ENCODE measurements around the gene AKNAD1.
"Not testable (repeated sequence)": the region's sequence is repeated elsewhere in the genome, so short reads cannot be mapped to it uniquely, and the experiment has no call there.

Gene AKNAD1, protein sequence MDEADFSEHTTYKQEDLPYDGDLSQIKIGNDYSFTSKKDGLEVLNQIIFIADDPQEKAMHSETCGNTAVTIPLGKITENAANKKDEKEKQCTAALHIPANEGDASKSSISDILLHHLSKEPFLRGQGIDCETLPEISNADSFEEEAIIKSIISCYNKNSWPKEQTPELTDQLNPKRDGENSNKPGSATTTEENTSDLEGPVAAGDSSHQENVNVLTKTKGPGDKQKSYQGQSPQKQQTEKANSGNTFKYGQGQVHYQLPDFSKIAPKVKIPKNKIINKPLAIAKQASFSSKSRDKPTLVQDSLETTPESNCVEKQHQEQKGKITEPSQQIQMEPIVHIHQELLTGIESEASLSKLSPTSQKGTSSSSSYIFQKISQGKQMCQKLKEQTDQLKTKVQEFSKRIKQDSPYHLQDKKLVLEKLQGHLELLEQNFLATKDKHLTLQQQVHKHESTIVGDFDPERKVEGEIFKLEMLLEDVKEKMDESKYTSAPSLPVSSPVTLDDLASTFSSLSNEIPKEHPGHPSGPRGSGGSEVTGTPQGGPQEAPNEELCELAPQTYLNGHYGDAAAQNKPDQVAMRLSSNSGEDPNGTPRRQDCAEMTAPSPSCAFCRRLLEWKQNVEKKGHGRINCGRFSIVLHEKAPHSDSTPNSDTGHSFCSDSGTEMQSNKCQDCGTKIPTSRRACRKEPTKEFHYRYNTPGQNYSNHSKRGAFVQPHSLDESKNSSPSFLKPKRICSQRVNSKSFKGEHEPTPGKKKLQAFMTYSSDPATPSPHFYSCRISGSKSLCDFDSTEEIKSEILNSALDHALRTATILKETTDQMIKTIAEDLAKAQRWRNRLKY

GRCh38 chr1:108856994-108857393 is at the start of gene AKNAD1:
AKNAD1 (minus strand) TSS chr1:108857094; CDS start chr1:108852664, 4,430 bp downstream.
- no peak for DNase-seq (ENCODE audit: insufficient read length, low spot score)
- no peak for FAIRE-seq

DNA sequence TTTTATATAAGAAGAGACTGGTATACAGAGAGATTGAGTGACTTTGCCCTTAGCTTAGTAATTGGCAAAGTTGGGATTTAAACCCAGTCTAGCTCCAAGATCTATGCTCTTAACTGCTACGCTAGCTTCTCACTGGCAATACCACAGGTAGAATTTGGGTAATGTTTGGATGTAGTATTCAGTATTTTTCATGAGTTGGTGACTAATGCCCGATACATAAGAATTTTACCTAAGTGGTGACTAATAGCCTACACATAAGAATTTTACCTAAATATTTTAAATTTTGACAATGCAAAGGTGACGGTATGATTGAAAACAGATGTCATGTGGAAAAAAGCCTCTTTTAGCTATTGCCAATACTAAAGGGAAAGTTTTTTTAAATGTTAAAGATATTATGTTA is 44.2 kb upstream of the AKNAD1 start:
- no peak for DNase-seq (ENCODE audit: insufficient read length, low spot score)
- FAIRE-seq: no peak

DNA sequence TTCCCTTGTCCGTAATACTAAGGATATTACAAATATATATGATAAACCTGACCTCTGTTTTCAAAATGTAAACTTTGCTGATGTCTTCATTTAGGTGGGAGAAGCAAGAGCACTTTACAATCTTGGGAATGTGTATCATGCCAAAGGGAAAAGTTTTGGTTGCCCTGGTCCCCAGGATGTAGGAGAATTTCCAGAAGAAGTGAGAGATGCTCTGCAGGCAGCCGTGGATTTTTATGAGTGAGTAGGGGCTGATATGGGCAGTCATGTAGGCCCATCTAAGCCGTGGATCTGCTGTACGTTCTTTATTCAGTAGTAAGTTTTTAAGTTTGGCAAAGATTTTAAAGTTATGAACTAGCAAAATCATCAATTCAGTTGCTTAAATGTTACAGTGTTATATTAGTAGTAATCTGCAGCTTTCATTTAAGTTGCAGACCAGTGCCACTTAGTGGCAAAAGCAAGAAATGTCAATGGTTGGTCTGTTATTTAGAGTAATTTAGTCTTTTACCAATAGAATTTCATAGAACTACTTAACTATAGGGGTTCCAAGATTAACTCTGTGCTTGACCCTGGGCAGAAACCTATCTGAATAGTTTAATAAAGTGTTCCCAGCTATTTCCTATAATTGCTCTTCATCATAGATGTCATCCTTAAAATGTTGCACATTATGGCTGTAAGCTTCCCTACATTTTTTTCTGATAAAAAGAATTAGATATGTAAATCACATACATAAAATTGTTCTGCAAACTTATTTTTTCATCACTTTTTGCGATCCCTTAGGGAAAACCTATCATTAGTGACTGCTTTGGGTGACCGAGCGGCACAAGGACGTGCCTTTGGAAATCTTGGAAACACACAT is 41.2 kb upstream of the AKNAD1 start:
- DNase-seq (ENCODE audit: insufficient read length, low spot score): peak; percentile 4
- peak; percentile 65 for FAIRE-seq

DNA sequence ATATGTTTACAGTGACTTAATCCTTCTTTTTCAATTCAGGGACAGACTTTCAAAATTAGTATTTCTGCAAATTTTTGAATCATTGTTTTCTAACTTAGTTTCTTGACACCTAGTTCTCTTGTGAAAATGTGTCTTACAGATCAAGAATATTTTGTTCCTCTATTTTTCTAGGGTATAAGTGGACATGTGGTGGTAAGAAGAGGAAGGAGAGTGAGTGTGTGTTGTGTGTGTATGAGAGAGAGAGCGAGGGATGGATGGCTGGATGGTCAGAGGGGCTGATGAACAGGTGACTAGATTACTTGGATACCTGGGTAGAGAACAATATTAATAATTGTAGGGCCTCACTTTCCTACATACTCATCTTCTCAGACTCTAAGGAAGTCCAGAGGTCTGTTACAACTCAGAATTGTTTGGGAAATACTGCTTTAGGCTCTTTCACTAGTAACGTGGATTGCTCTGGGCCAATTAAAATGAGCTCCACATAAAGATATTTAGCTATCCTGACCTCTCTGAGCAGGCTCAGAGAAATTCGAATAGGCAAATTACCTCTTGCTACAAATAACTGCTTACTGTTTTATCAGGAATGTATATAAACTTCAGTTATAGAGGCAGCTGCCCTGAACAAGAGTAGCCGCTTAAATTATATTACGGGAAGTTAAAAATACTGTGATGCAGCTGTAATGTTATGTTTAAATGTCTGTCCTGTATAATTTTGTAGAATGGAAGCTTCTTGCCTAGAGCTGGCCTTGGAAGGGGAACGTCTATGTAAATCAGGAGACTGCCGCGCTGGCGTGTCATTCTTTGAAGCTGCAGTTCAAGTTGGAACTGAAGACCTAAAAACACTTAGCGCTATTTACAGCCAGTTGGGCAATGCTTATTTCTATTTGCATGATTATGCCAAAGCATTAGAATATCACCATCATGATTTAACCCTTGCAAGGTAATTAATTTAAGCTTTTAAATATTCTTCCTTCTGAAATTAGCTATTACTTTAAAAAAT is 39.6 kb upstream of the AKNAD1 start:
- no peak for DNase-seq (ENCODE audit: insufficient read length, low spot score)
- no peak for FAIRE-seq

GRCh38 chr1:108893141-108893530 is 36.2 kb upstream of the AKNAD1 start:
- FAIRE-seq: no peak
- no peak for DNase-seq (ENCODE audit: insufficient read length, low spot score)

GRCh38 chr1:108892356-108893140 is 35.7 kb upstream of the AKNAD1 start:
- FAIRE-seq (no peak), DNase-seq (ENCODE audit: insufficient read length, low spot score) (no peak)

DNA sequence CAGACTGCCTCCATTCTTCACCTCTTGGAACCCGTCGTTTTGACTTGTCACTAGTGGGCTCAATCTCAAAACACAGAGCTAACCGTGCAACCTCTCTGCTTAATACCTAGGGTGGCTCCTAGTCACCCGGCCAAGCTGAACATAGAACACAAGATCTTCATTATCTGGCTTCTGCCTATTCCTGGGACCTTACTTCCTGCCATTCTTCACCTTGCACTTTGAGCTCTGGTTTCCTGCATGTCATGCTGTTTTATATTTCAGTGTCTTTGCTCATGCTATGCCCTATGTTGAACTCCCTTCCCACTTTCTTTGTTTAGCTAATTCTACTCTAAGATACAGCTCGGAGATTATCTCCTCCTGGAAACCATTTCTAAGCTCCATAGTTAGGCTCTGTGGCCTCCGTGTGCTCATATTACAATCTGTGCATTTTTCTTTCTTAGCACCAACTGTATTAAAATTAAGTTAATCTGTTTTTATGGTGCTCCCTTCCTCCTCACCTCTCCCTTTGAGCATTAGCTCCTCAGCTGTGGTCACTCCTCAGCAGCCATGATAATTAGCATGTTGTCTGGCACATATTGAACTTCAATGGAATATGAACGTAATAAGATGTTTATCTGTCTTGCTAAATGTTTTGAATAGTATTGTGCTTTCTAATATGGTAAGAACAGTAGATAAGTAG is 33.0 kb upstream of the AKNAD1 start:
- FAIRE-seq (no peak), DNase-seq (ENCODE audit: insufficient read length, low spot score) (no peak)

GRCh38 chr1:108889006-108889645 is 32.2 kb upstream of the AKNAD1 start:
- DNase-seq (ENCODE audit: insufficient read length, low spot score); FAIRE-seq: not testable (repeated sequence)

DNA sequence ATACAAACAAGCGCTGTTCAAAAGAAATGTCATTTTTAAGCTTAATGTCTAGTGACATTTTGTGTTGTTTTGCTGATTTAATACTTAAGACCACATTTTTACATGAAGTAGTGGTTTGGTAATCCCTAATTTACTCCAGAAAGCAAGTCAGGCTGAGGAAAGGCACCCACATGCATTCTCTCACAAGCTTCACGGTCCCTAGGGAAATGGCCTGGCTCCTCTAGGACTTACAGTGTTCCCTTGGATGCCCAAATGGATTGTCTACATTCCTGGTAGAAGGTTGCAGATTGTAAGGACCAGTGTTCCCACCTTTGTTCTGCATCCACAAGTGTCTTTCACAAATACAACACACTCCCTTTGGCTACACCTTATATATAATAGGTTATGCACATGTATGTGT is 29.4 kb upstream of the AKNAD1 start:
- DNase-seq (ENCODE audit: insufficient read length, low spot score) (no peak), FAIRE-seq (no peak)

DNA sequence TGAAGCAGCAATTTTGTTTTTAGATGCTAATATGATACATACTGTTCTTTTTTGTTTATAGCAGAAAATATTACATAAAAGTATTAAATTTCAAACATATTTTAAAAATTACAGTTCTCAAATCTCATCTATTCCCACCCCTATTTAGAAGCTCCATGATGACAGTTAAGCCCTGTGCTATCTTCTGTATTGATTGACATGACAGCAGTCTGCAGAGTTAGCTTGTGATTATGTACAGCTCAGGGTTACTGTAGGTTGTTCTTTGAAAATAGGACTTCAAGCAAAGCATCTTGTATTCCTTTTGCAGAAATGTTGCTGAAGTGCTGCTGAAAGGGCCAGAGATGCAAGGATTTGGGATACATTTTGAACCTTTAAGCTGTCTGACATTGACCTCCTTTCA is 28.1 kb upstream of the AKNAD1 start:
- no peak for DNase-seq (ENCODE audit: insufficient read length, low spot score)
- no peak for FAIRE-seq

DNA sequence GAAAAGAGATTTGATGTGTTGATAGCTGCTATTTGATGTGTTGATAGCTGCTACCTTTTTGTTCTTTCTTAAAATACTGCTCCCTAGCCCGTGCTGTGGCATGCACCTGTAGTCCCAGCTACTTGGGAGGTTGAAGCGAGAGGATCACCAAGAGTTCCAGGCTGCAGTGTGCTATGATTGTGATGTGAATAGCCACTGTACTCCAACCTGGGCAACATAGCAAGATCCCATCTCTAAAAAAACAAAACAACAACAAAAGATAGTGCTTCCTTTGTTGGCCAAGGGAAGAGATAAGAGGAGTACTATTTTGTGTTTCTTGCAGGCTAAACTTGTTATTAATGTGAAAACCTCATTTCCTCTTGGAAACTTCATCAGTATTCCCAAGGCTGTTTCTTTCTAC is 25.9 kb upstream of the AKNAD1 start:
- no peak for DNase-seq (ENCODE audit: insufficient read length, low spot score)
- no peak for FAIRE-seq

DNA sequence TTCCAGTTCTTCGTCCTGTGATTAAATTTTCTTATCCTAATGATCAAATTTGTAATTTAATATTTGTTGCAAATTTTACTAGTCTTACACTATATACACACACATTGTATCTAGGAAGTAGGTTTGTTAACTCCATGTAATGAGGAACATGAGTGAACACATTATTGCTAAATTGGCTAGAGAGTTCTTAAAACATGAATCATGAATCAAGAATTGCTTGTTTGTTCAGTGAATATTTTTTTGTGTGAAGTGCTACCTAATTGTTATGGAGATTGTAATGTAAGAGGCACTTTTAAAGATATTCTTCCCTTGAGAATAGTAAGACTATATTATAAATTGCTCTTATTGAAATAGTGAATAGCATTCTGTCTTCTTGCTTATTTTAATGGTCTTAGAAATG is 24.5 kb upstream of the AKNAD1 start:
- DNase-seq (ENCODE audit: insufficient read length, low spot score): no peak
- no peak for FAIRE-seq

- DNase-seq (ENCODE audit: insufficient read length, low spot score) (no peak), FAIRE-seq (no peak)
These were observed 24.0 kb upstream of the AKNAD1 start for GRCh38 chr1:108880850-108881249.

DNA sequence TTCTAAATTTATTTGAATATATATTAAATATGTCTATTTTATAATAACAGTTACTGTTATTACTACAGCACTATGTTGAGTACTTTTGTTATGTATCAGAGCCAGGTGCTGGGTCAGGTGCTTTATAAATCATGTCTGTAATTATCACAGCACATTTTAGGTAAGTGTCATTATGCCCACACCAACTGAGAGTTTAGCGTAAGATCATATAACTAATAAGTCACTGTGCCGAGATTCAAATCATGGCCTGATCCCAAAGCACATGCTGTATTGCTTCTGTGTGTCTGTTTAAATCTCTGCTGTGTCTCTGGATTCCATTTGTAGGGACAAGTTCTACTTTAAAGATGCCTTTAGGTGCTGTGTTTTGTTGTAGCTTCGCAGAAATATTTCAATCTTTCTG is 21.8 kb upstream of the AKNAD1 start:
- DNase-seq (ENCODE audit: insufficient read length, low spot score): no peak
- no peak for FAIRE-seq

DNA sequence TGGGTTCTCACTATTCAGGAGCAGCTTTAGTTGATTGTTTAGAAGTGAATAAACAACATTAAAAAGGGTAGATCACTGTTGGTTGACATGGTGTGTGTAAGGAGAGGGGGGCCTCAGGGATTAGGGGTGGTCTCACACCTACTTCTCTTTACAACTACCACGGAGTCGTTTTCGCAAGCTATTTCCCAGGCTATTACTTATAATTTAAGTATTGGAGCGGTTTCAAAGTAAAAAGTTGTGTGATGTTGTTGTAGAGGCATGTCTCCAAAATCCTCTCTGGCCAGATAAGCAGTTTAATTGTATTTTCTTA is 21.2 kb upstream of the AKNAD1 start:
- FAIRE-seq (no peak), DNase-seq (ENCODE audit: insufficient read length, low spot score) (no peak)

DNA sequence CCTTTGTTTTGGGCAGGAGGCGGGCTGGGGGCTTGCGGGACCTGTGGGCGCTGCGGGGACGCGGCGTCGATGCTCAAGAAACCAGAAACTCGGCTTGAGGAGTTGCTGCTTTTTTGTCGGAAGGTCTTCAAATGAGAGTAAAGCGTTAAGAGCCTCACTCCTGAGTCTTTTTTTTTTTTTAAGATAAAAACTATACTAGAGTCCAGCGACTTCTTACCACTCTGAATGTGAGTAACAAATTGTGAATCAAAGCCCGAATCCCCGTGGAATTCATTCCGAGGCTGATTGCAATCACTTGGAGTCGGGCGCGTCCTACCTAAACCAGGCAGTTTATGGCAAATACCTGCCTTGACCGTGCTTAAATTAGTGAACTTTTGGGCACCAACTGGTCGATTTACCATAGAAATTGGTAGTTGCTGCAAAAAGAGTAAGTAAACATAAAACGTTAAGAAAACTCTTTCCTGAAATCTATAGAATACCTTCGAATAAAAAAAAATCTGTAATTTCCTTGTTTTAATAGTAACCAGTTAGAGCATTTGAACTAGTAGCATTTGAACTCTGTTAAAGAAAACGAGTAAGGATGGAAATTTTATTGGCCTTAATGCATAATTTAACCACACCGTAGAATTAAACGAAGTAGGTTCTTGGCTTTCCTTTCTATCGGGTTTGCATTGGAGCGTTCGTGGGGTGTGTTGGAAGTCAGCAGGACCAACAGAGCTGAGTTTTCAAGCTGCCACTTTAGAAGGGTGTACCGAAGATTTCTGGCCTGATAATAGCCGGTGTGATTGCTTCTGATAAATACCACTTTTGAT is 20.7 kb upstream of the AKNAD1 start:
- DNase-seq (ENCODE audit: insufficient read length, low spot score) (no peak), FAIRE-seq (peak; percentile 33)

DNA sequence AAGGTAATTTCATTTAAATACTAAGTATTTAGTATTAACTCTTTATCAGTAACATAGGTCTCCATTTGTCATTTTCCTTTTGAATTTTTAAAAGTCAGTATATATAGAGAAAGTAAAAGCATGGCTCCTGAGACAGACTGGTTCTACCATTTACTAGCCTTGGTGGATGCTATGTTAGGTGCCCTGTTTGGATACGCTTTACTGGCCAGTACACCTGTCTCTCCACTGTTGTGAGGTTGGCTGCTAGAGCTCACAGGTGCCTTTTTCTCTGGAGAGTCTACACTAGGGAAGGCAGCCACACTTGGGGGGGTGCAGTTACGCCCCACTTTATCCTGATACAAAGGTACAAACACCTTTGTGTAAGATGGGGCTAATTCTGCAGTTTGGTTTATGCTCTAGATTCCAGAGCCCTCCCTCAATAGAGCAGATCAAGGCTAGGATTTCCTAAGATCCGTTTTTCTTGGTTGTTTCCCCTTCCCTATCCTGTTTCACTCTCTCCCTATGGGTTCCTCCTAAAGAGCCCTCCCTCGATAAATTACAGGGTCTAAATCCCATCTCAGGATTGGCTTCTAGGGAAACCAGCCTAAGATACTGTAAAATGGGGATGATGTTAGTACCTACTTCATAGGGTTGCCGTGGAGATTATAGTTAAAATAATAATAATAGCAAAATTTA is 14.3 kb upstream of the AKNAD1 start:
- no peak for FAIRE-seq
- DNase-seq (ENCODE audit: insufficient read length, low spot score): no peak

Data from GM19239 (cell line).